ENCODE results near the gene RPL10A.

RPL10A gene

GRCh38 chr6:35488517-35488862, 20.3 kb downstream of the RPL10A start:
- no peak overlapping the region for H3K4me3 ChIP-seq (ENCODE audit: low read depth, low read length)
- TF ChIP-seq CTCF (IDR thresholded peaks at IDR 0.05; ENCODE audit: low read depth, low read length): no peak

- H3K4me3 ChIP-seq (ENCODE audit: low read depth, low read length): no peak overlapping the region
- no peak for TF ChIP-seq CTCF (IDR thresholded peaks at IDR 0.05; ENCODE audit: low read depth, low read length)
These were observed 20.9 kb downstream of the RPL10A start for GRCh38 chr6:35489066-35489465.

GRCh38 chr6:35489995-35490791, 22.0 kb downstream of the RPL10A start:
- no peak for TF ChIP-seq CTCF (IDR thresholded peaks at IDR 0.05; ENCODE audit: low read depth, low read length)
- no peak overlapping the region for H3K4me3 ChIP-seq (ENCODE audit: low read depth, low read length)

GRCh38 chr6:35490821-35491557, 22.8 kb downstream of the RPL10A start:
- H3K4me3 ChIP-seq (ENCODE audit: low read depth, low read length): no peak overlapping the region

GRCh38 chr6:35491558-35492257, 23.5 kb downstream of the RPL10A start:
- no peak overlapping the region for H3K4me3 ChIP-seq (ENCODE audit: low read depth, low read length)
- TF ChIP-seq CTCF (IDR thresholded peaks at IDR 0.05; ENCODE audit: low read depth, low read length): no peak

More at GRCh38 chr6:35490821-35491557, 22.8 kb downstream of the RPL10A start:
- TF ChIP-seq CTCF (IDR thresholded peaks at IDR 0.05; ENCODE audit: low read depth, low read length): no peak

GRCh38 chr6:35492258-35492973, 24.2 kb downstream of the RPL10A start:
- TF ChIP-seq CTCF (IDR thresholded peaks at IDR 0.05; ENCODE audit: low read depth, low read length): no peak
- H3K4me3 ChIP-seq (ENCODE audit: low read depth, low read length): no peak overlapping the region
